HepG2 (cell line): ENCODE data around the gene TRPV2. TPM values are rescaled to one million over a fixed set of nuclear protein-coding genes. Genes with fewer than 3 reads are reported as not detected.

ENCODE experiments used
- CTCF ChIP-seq: sonication (generic); formaldehyde crosslinking; IDR thresholded peaks from 2 replicates; pipeline ENCODE4 v1.5.0; 2020; ENCODE audit warnings: mild to moderate bottlenecking, missing genetic modification reagents, moderate library complexity
- ERF ChIP-seq: IDR thresholded peaks from 2 replicates; pipeline ENCODE4 v1.6.1; 2018; ENCODE audit warnings: missing biosample characterization, missing genetic modification reagents
- ESRRA ChIP-seq: sonication (generic); formaldehyde crosslinking; IDR thresholded peaks from 2 replicates; pipeline ENCODE4 v1.5.1; 2020; ENCODE audit warnings: mild to moderate bottlenecking, low read depth, missing genetic modification reagents
- FOXP1 ChIP-seq, 2 experiments: fragments of 450-650 bp in 1 of 2; IDR thresholded peaks; 2 replicates each; pipeline ENCODE4 v1.6.1; 2017 to 2018; ENCODE audit warnings: antibody characterized with exemption in 1 of 2
- GABPB1 ChIP-seq: IDR thresholded peaks from 2 replicates; pipeline ENCODE4 v1.6.1; 2016; ENCODE audit warnings: mild to moderate bottlenecking, missing genetic modification reagents, moderate library complexity, missing compliant biosample characterization
- KLF16 ChIP-seq, 2 experiments: sonication (generic) in 1 of 2; formaldehyde crosslinking in 1 of 2; IDR thresholded peaks; 2 replicates each; pipeline versions ENCODE4 v1.6.1 to v1.8.0; 2016 to 2023; ENCODE audit warnings: missing genetic modification reagents in 2 of 2, missing compliant biosample characterization in 1 of 2
- LCORL ChIP-seq, 2 experiments: fragments of 450-650 bp in 1 of 2; sonication (generic) in 1 of 2; formaldehyde crosslinking in 1 of 2; IDR thresholded peaks; 2 replicates each; pipeline versions ENCODE4 v1.5.0 to v1.6.1; 2017 to 2020; ENCODE audit warnings: antibody characterized with exemption in 1 of 2, missing genetic modification reagents in 1 of 2
- MBD4 ChIP-seq: IDR thresholded peaks from 2 replicates; pipeline ENCODE4 v1.6.1; 2012; ENCODE audit warnings: low read length, inconsistent platforms, borderline replicate concordance
- NFATC3 ChIP-seq: sonication (generic); formaldehyde crosslinking; IDR thresholded peaks from 2 replicates; pipeline ENCODE4 v1.5.1; 2020; ENCODE audit warnings: mild to moderate bottlenecking, missing genetic modification reagents
- POLR2G ChIP-seq: fragments of 200-400 bp; formaldehyde crosslinking; IDR thresholded peaks from 2 replicates; pipeline ENCODE4 v1.6.1; 2018; ENCODE audit warnings: mild to moderate bottlenecking, low read depth, low read length, moderate library complexity
- RAD21 ChIP-seq: fragments of 450-650 bp; formaldehyde crosslinking; IDR thresholded peaks from 2 replicates; pipeline ENCODE4 v1.5.0; 2020; ENCODE audit warnings: mild to moderate bottlenecking
- SOX13 ChIP-seq, 3 experiments: fragments of 450-650 bp in 1 of 3; sonication (generic) in 1 of 3; formaldehyde crosslinking in 1 of 3; IDR thresholded peaks in 2 of 3; conservative IDR thresholded peaks in 1 of 3; 2 replicates each; pipeline versions ENCODE4 v1.5.0 to v1.6.1; 2016 to 2020; ENCODE audit warnings: antibody characterized with exemption in 1 of 3, mild to moderate bottlenecking in 1 of 3, missing compliant biosample characterization in 1 of 3, missing genetic modification reagents in 1 of 3, moderate library complexity in 1 of 3
- TFDP2 ChIP-seq: sonication (generic); formaldehyde crosslinking; IDR thresholded peaks from 2 replicates; pipeline ENCODE4 v1.4.0; 2020; ENCODE audit warnings: missing genetic modification reagents
- ZBTB38 ChIP-seq: sonication (generic); formaldehyde crosslinking; IDR thresholded peaks from 2 replicates; pipeline ENCODE4 v1.5.1; 2020; ENCODE audit warnings: mild to moderate bottlenecking, missing genetic modification reagents
- ZMYM3 ChIP-seq: sonication (generic); formaldehyde crosslinking; IDR thresholded peaks from 2 replicates; pipeline ENCODE4 v1.5.1; 2020; ENCODE audit warnings: mild to moderate bottlenecking, missing genetic modification reagents
- ZNF343 ChIP-seq: sonication (generic); formaldehyde crosslinking; IDR thresholded peaks from 2 replicates; pipeline ENCODE4 v1.4.0; 2020; ENCODE audit warnings: mild to moderate bottlenecking, missing genetic modification reagents
- ZNF543 ChIP-seq: sonication (generic); formaldehyde crosslinking; IDR thresholded peaks from 2 replicates; pipeline ENCODE4 v1.4.0; 2020; ENCODE audit warnings: mild to moderate bottlenecking, missing genetic modification reagents
- ZNF547 ChIP-seq: sonication (generic); formaldehyde crosslinking; IDR thresholded peaks from 2 replicates; pipeline ENCODE4 v1.5.1; 2020; ENCODE audit warnings: mild to moderate bottlenecking, missing genetic modification reagents
- ZNF687 ChIP-seq: sonication (generic); formaldehyde crosslinking; IDR thresholded peaks from 2 replicates; pipeline ENCODE4 v1.5.1; 2020; ENCODE audit warnings: mild to moderate bottlenecking, missing genetic modification reagents, moderate library complexity
- ZNF772 ChIP-seq: sonication (generic); formaldehyde crosslinking; IDR thresholded peaks from 2 replicates; pipeline ENCODE4 v1.5.0; 2020; ENCODE audit warnings: mild to moderate bottlenecking, missing genetic modification reagents
- polyA plus RNA-seq, 8 experiments: library from polyadenylated mRNA; depleted of rRNA in 3 of 8; stranded (reverse) in 7 of 8; unstranded in 1 of 8; fragments of >200 nt; fragmentation: Illumina TruSeq in 4 of 8; extraction: Trizol in 4 of 8; gene quantifications; 2 replicates each; pipeline versions ENCODE4 v1.2.1 to v1.2.3, GENCODE V29; 2011 to 2016; ENCODE audit warnings: low read depth in 4 of 8, missing spikeins in 1 of 8, mixed read lengths in 1 of 8; ENCODE audit not compliant: insufficient read depth in 1 of 8
- total RNA-seq, 5 experiments: library from RNA; depleted of rRNA; stranded (reverse); fragments of >200 nt; fragmentation: Illumina TruSeq; extraction: Trizol; gene quantifications; 2 replicates each; pipeline ENCODE4 v1.2.3, GENCODE V29; 2016; ENCODE audit warnings: low read depth in 1 of 5

TRPV2 gene
- total and polyA plus RNA-seq, 2 of the 13 experiments (the other 11 are each of a cell fraction or from before 2014, with no cell fraction given): 13.6 to 21.3 TPM

- TF ChIP-seq ZNF687: peak; percentile 67
- no peak for TF ChIP-seq NFATC3 (CRISPR knock-in tag)
- TF ChIP-seq GABPB1 (CRISPR knock-in tag): peak; percentile 34; the same call in 1 of the 2 replicates
- peak; percentile 7; the same call in 1 of the 2 replicates for TF ChIP-seq ZMYM3
- peak; percentile 39; the same call in 1 of the 2 replicates for TF ChIP-seq ZNF547 (CRISPR knock-in tag)
- no peak for TF ChIP-seq LCORL (IDR thresholded peaks at IDR 0.05)
- TF ChIP-seq LCORL (CRISPR knock-in tag; IDR thresholded peaks at IDR 0.05): peak; percentile 80
- TF ChIP-seq ZNF343: peak; percentile 13; the same call in 1 of the 2 replicates
- TF ChIP-seq RAD21 (CRISPR knock-in tag): peak; percentile 79
- TF ChIP-seq CTCF (CRISPR knock-in tag): peak; percentile 90
- TF ChIP-seq ESRRA: 0 out of 2 replicates have a peak, but pooled peaks have one; percentile 27
- TF ChIP-seq ZNF772 (CRISPR knock-in tag): 0 out of 2 replicates have a peak, but pooled peaks have one; percentile 28
- TF ChIP-seq FOXP1 (IDR thresholded peaks at IDR 0.05): no peak
- no peak for TF ChIP-seq FOXP1 (CRISPR knock-in tag; IDR thresholded peaks at IDR 0.05)
- peak; percentile 64 for TF ChIP-seq ERF
- TF ChIP-seq ZNF543 (CRISPR knock-in tag): 0 out of 2 replicates have a peak, but pooled peaks have one; percentile 58
- TF ChIP-seq SOX13 (IDR thresholded peaks at IDR 0.05): no peak
- peak in 1 of 2 experiments; percentile 4; a peak in 1 of 4 replicates for TF ChIP-seq SOX13 (CRISPR knock-in tag; conservative IDR thresholded peaks at IDR 0.05 in 1 of 2, IDR thresholded peaks at IDR 0.05 in 1 of 2)
- peak in 1 of 2 experiments; percentile 24; a peak in 1 of 4 replicates for TF ChIP-seq KLF16 (CRISPR knock-in tag; IDR thresholded peaks at IDR 0.05)
- no peak for TF ChIP-seq MBD4
- peak; percentile 14; the same call in 1 of the 2 replicates for TF ChIP-seq ZBTB38 (CRISPR knock-in tag)
- 0 out of 2 replicates have a peak, but pooled peaks have one; percentile 11 for TF ChIP-seq TFDP2 (CRISPR knock-in tag)
- peak; percentile 42; the same call in 1 of the 2 replicates for TF ChIP-seq POLR2G
Observed at GRCh38 chr17:16415031-16415924, at the start of gene TRPV2 (continued).
